Endothelial cell of umbilical vein (primary cell): Measurements from ENCODE around the gene TMEM135. TPM values are rescaled to one million over a fixed set of nuclear protein-coding genes. Genes with fewer than 3 reads are reported as not detected.

Source experiments
- BruUV-seq: library from RNA; stranded (reverse); fragments of 400-500 nt; replicated peaks from 2 replicates; lab custom pipeline; 2021; lab: Mats Ljungman, UMichigan
- CTCF ChIA-PET: fragments of 300-600, 350-600 bp; sonication (Branson Sonifier 250); formaldehyde crosslinking; loops from one replicate; lab custom pipeline; 2021; ENCODE audit warnings: antibody characterized with exemption, inconsistent platforms; lab: Charles Lee
- POLR2A ChIA-PET: fragments of 300-600, 350-600 bp; sonication (Branson Sonifier 250); formaldehyde crosslinking; loops from one replicate; lab custom pipeline; 2021; ENCODE audit warnings: antibody characterized with exemption, inconsistent platforms; lab: Charles Lee
- DNase-seq: peaks from one replicate; pipeline ENCODE4 v3.0.0-alpha.2; 2011; ENCODE audit warnings: low read depth, low spot score
- FAIRE-seq: peaks from 2 replicates; lab custom pipeline; 2011; peaks lifted over from hg19 to GRCh38; lab: Jason Lieb, UNC
- H2AFZ ChIP-seq: 2 replicates; pipeline ENCODE4 v1.6.0; 2012; ENCODE audit warnings: low read depth, low read length, control low read depth, inconsistent platforms
- H3K27ac ChIP-seq: 2 replicates; pipeline ENCODE4 v1.5.1; 2011; ENCODE audit warnings: low read depth, mild to moderate bottlenecking, control low read depth, low read length, moderate library complexity; ENCODE audit not compliant: insufficient read depth
- H3K27me3 ChIP-seq, 2 experiments: 2 replicates each; pipeline versions ENCODE4 v1.6.0 to v1.6.1; 2011; ENCODE audit warnings: low read length in 2 of 2, mixed read lengths in 1 of 2; ENCODE audit not compliant: control insufficient read depth in 2 of 2, insufficient read depth in 2 of 2
- H3K36me3 ChIP-seq, 2 experiments: 2 replicates in 1 of 2; 3 replicates in 1 of 2; pipeline ENCODE4 v1.5.1; 2011; ENCODE audit warnings: low read length in 2 of 2, mild to moderate bottlenecking in 1 of 2, moderate library complexity in 1 of 2; ENCODE audit not compliant: control insufficient read depth in 2 of 2, insufficient read depth in 2 of 2; ENCODE audit errors: extremely low read depth in 1 of 2
- H3K4me1 ChIP-seq: 3 replicates; pipeline ENCODE4 v1.5.1; 2011; ENCODE audit warnings: mild to moderate bottlenecking, low read length; ENCODE audit not compliant: control insufficient read depth, insufficient read depth; ENCODE audit errors: extremely low read depth
- H3K4me2 ChIP-seq: 2 replicates; pipeline ENCODE4 v1.6.1; 2011; ENCODE audit warnings: low read length, control low read depth, mixed read lengths; ENCODE audit not compliant: insufficient read depth
- H3K4me3 ChIP-seq, 3 experiments: fragments of 200-600 bp in 1 of 3; sonication (generic), shearing (Covaris generic) in 1 of 3; replicated peaks in 1 of 3; 2 replicates each; pipeline ENCODE4 v1.5.1; 2011 to 2016; ENCODE audit warnings: control low read depth in 3 of 3, low read length in 3 of 3, mild to moderate bottlenecking in 2 of 3, inconsistent platforms in 1 of 3, low read depth in 1 of 3, moderate library complexity in 1 of 3; ENCODE audit not compliant: insufficient read depth in 1 of 3
- H3K79me2 ChIP-seq: 2 replicates; pipeline ENCODE4 v1.6.0; 2012; ENCODE audit warnings: low read length, inconsistent platforms; ENCODE audit not compliant: control insufficient read depth, insufficient read depth
- H3K9ac ChIP-seq: replicated peaks from 2 replicates; pipeline ENCODE3; 2011; ENCODE audit warnings: low read length, control low read depth; ENCODE audit not compliant: insufficient read depth; ENCODE audit errors: extremely low read depth
- H3K9me1 ChIP-seq: replicated peaks from 3 replicates; pipeline ENCODE4 v1.6.0; 2011; ENCODE audit warnings: mild to moderate bottlenecking, low read length; ENCODE audit not compliant: control insufficient read depth, insufficient read depth; ENCODE audit errors: extremely low read depth
- H3K9me3 ChIP-seq: replicated peaks from 2 replicates; pipeline ENCODE4 v1.5.1; 2012; ENCODE audit warnings: low read length, inconsistent platforms; ENCODE audit not compliant: control insufficient read depth, insufficient read depth
- H4K20me1 ChIP-seq: replicated peaks from 2 replicates; pipeline ENCODE3; 2011; ENCODE audit warnings: mild to moderate bottlenecking, low read length; ENCODE audit not compliant: control insufficient read depth, insufficient read depth; ENCODE audit errors: extremely low read depth
- EZH2 ChIP-seq: IDR thresholded peaks from 2 replicates; pipeline ENCODE4 v1.6.1; 2012; ENCODE audit warnings: borderline replicate concordance, low read depth, mild to moderate bottlenecking, moderate library complexity, low read length, inconsistent platforms; ENCODE audit not compliant: severe bottlenecking
- FOS ChIP-seq: IDR thresholded peaks from 2 replicates; pipeline ENCODE4 v1.6.1; 2011; ENCODE audit warnings: mild to moderate bottlenecking, low read length, moderate library complexity, borderline replicate concordance; ENCODE audit not compliant: insufficient read depth
- GATA2 ChIP-seq: IDR thresholded peaks from 2 replicates; pipeline ENCODE4 v1.7.0; 2011; ENCODE audit warnings: low read depth, mild to moderate bottlenecking, moderate library complexity, mixed read lengths, low read length; ENCODE audit not compliant: insufficient read length, insufficient read depth
- JUN ChIP-seq: IDR thresholded peaks from 2 replicates; pipeline ENCODE4 v1.6.1; 2011; ENCODE audit warnings: borderline replicate concordance, low read depth; ENCODE audit not compliant: insufficient read length, insufficient read depth
- MYC ChIP-seq: IDR thresholded peaks from one replicate; pipeline ENCODE4 v1.6.1; 2011; ENCODE audit warnings: mild to moderate bottlenecking, low read depth, low read length
- POLR2A ChIP-seq: IDR thresholded peaks from 2 replicates; pipeline ENCODE4 v1.6.1; 2012; ENCODE audit warnings: low read depth, mild to moderate bottlenecking, control low read depth, low read length
- POLR2AphosphoS5 ChIP-seq: IDR thresholded peaks from 2 replicates; pipeline ENCODE4 v1.6.1; 2012; ENCODE audit warnings: low read depth, mild to moderate bottlenecking, control low read depth, low read length, moderate library complexity; ENCODE audit not compliant: insufficient read depth
- dilution Hi-C: fragments of 300-500 bp; cut with MboI; formaldehyde crosslinking; loops from one replicate; pipeline ENCODE4 v1.15.0; 2019; ENCODE audit warnings: low sequenced_read_pairs; ENCODE audit not compliant: extremely low pct_ligation_motif_present
- intact Hi-C: fragments of 100-400 bp; cut with micrococcal nuclease; formaldehyde crosslinking; loops from one replicate; pipeline ENCODE4 v1.10.0; 2022
- polyA plus RNA-seq, 4 experiments: library from polyadenylated mRNA; depleted of rRNA in 3 of 4; stranded (reverse) in 3 of 4; unstranded in 1 of 4; fragments of >200 nt; gene quantifications; 2 replicates each; pipeline versions ENCODE4 v1.2.1 to v1.2.3, GENCODE V29; 2011 to 2012; ENCODE audit warnings: missing spikeins in 1 of 4
- total RNA-seq: library from RNA; stranded (reverse); gene quantifications from 2 replicates; pipeline ENCODE4 v1.2.3, GENCODE V29; 2021
- TF ChIP-seq, protein P1 (sequence below): IDR thresholded peaks from 2 replicates; pipeline ENCODE4 v1.6.1; 2011; ENCODE audit not compliant: insufficient read depth, insufficient read length
- TF ChIP-seq, protein P2 (sequence below), 2 donors: IDR thresholded peaks; 1 replicate in 1 of 2; 2 replicates in 1 of 2; pipeline ENCODE4 v1.5.1; 2011; ENCODE audit warnings: low read length in 2 of 2, mild to moderate bottlenecking in 2 of 2, moderate library complexity in 2 of 2, control low read depth in 1 of 2, inconsistent platforms in 1 of 2, low read depth in 1 of 2; ENCODE audit not compliant: insufficient read depth in 1 of 2; ENCODE audit errors: extremely low read depth in 1 of 2

Gene TMEM135
- total and polyA plus RNA-seq, 2 donors (not counting 3 experiments of a cell fraction or from before 2014, with no cell fraction given): 12.3 to 33.2 TPM

DNA sequence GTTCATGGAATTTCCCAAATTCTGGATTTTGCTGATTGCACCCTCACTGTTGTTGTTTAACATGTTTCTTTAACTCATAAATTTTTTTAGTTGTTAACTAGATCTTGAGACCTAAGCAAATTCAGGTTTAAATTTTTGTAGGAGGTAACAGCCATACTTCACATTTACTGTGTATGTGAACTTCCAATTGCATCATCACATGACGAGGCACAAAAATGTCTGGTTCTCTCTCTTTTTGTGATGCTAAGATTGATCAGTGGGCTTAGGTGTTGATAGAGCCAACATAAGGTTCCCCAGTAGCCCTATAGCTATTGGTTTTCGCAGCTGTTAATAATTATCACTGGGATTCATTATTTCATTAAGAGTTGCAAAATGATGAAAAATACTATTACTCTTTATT lies 277.5 kb downstream of the TMEM135 start:
- Histone ChIP-seq H4K20me1 (no peaks in the 10 kb centered on the region), H3K9ac (no peak overlapping the region), H3K9me1 (no peaks in the 10 kb centered on the region), H2AFZ (no peak overlapping the region), H3K79me2 (no peaks in the 10 kb centered on the region), H3K4me3 (no peak overlapping the region), H3K36me3 (no peaks in the 10 kb centered on the region), H3K27me3 (no peaks in the 10 kb centered on the region), H3K27ac (no peak overlapping the region), H3K4me1 (no peaks in the 10 kb centered on the region), H3K9me3 (no peaks in the 10 kb centered on the region), H3K4me2 (no peak overlapping the region)
- no peak for DNase-seq
- intact Hi-C loops: no loop called here
- TF ChIP-seq, protein P1, sequence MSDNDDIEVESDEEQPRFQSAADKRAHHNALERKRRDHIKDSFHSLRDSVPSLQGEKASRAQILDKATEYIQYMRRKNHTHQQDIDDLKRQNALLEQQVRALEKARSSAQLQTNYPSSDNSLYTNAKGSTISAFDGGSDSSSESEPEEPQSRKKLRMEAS: no peak
- TF ChIP-seq, protein P2, sequence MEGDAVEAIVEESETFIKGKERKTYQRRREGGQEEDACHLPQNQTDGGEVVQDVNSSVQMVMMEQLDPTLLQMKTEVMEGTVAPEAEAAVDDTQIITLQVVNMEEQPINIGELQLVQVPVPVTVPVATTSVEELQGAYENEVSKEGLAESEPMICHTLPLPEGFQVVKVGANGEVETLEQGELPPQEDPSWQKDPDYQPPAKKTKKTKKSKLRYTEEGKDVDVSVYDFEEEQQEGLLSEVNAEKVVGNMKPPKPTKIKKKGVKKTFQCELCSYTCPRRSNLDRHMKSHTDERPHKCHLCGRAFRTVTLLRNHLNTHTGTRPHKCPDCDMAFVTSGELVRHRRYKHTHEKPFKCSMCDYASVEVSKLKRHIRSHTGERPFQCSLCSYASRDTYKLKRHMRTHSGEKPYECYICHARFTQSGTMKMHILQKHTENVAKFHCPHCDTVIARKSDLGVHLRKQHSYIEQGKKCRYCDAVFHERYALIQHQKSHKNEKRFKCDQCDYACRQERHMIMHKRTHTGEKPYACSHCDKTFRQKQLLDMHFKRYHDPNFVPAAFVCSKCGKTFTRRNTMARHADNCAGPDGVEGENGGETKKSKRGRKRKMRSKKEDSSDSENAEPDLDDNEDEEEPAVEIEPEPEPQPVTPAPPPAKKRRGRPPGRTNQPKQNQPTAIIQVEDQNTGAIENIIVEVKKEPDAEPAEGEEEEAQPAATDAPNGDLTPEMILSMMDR (IDR thresholded peaks at IDR 0.05; ENCODE audit: extremely low read depth in 1 of 2, insufficient read depth in 1 of 2, low read depth in 1 of 2, low read length in 2 of 2): no peak
- TF ChIP-seq FOS (no peak), JUN (no peak), EZH2 (no peak), POLR2A (no peak), GATA2 (no peak), POLR2AphosphoS5 (no peak), MYC (no peak)
- ChIA-PET POLR2A (no interaction called here), CTCF (no interaction called here)
- FAIRE-seq: no peak
- BruUV-seq: no TSS peak
- dilution Hi-C loops: no loop called here
